SK-N-SH (cell line): Measurements from ENCODE around the gene UTP18. TPM values are rescaled to one million over a fixed set of nuclear protein-coding genes. Genes with fewer than 3 reads are reported as not detected.

Experiments
- CTCF ChIA-PET: fragments of 300-600, 350-600 bp; formaldehyde crosslinking; extraction: SDS; loops from one replicate; lab custom pipeline; 2021; lab: Yijun Ruan, JAX
- POLR2A ChIA-PET: fragments of 350-600 bp; sonication (Branson Sonifier 250); formaldehyde crosslinking; extraction: SDS; loops from one replicate; lab custom pipeline; 2020; ENCODE audit warnings: antibody characterized with exemption, inconsistent platforms; lab: Yijun Ruan, JAX
- DNase-seq: peaks from one replicate; pipeline ENCODE4 v3.0.0; 2012
- H2AFZ ChIP-seq: fragments of 200-600 bp; sonication (generic); 2 replicates; pipeline ENCODE4 v1.8.1; 2016; ENCODE audit warnings: antibody characterized with exemption, mild to moderate bottlenecking, low read depth
- H3F3A ChIP-seq: fragments of 200-600 bp; sonication (generic); replicated peaks from 2 replicates; pipeline ENCODE3; 2016; ENCODE audit warnings: antibody characterized with exemption, mild to moderate bottlenecking; ENCODE audit not compliant: insufficient read depth
- H3K27ac ChIP-seq, 2 experiments: fragments of 200-500 bp in 1 of 2; fragments of 200-600 bp in 1 of 2; sonication (Bioruptor generic) in 1 of 2; sonication (generic), shearing (Covaris generic) in 1 of 2; 2 replicates each; pipeline versions ENCODE4 v1.5.1 to v1.6.1; 2014 to 2016; ENCODE audit warnings: low read depth in 2 of 2, inconsistent platforms in 1 of 2, low read length in 1 of 2, mild to moderate bottlenecking in 1 of 2, mixed read lengths in 1 of 2
- H3K27me3 ChIP-seq: fragments of 200-600 bp; sonication (generic), shearing (Covaris generic); 2 replicates; pipeline ENCODE4 v1.6.1; 2016; ENCODE audit warnings: mixed run types; ENCODE audit not compliant: insufficient read depth
- H3K36me3 ChIP-seq, 2 experiments: fragments of 200-500 bp in 1 of 2; fragments of 200-600 bp in 1 of 2; sonication (Bioruptor generic) in 1 of 2; sonication (generic) in 1 of 2; replicated peaks in 1 of 2; 2 replicates each; pipeline versions ENCODE3 to v1.5.1; 2014 to 2016; ENCODE audit warnings: low read length in 1 of 2, mild to moderate bottlenecking in 1 of 2; ENCODE audit not compliant: insufficient read depth in 2 of 2, control insufficient read depth in 1 of 2
- H3K4me1 ChIP-seq, 2 experiments: fragments of 200-500 bp in 1 of 2; fragments of 200-600 bp in 1 of 2; sonication (Bioruptor generic) in 1 of 2; sonication (generic), shearing (Covaris generic) in 1 of 2; 2 replicates each; pipeline versions ENCODE4 v1.5.1 to v1.6.1; 2014 to 2016; ENCODE audit warnings: low read depth in 1 of 2, low read length in 1 of 2, mixed run types in 1 of 2; ENCODE audit not compliant: insufficient read depth in 2 of 2, control insufficient read depth in 1 of 2
- H3K4me2 ChIP-seq: fragments of 200-600 bp; sonication (generic), shearing (Covaris generic); 2 replicates; pipeline ENCODE4 v1.6.1; 2017; ENCODE audit warnings: mixed run types
- H3K4me3 ChIP-seq, 2 experiments: fragments of 200-500 bp in 1 of 2; fragments of 200-600 bp in 1 of 2; sonication (Bioruptor generic) in 1 of 2; sonication (generic), shearing (Covaris generic) in 1 of 2; 2 replicates each; pipeline versions ENCODE4 v1.5.1 to v1.8.1; 2014 to 2016; ENCODE audit warnings: low read depth in 2 of 2, inconsistent platforms in 1 of 2, low read length in 1 of 2, mild to moderate bottlenecking in 1 of 2, mixed read lengths in 1 of 2, moderate library complexity in 1 of 2
- H3K79me2 ChIP-seq: fragments of 200-600 bp; sonication (generic); 2 replicates; pipeline ENCODE4 v1.8.1; 2017; ENCODE audit warnings: mild to moderate bottlenecking; ENCODE audit not compliant: insufficient read depth
- H3K9ac ChIP-seq: fragments of 200-600 bp; sonication (generic); 2 replicates; pipeline ENCODE4 v1.6.1; 2017; ENCODE audit warnings: mixed run types
- H3K9me2 ChIP-seq: fragments of 200-600 bp; sonication (generic); 2 replicates; pipeline ENCODE4 v1.6.1; 2017; ENCODE audit warnings: mixed run types
- H3K9me3 ChIP-seq: fragments of 200-600 bp; sonication (generic); 2 replicates; pipeline ENCODE4 v1.6.1; 2017; ENCODE audit warnings: mixed run types, mild to moderate bottlenecking, moderate library complexity
- H4K20me1 ChIP-seq: fragments of 200-600 bp; sonication (generic); 2 replicates; pipeline ENCODE4 v1.6.1; 2017; ENCODE audit warnings: mild to moderate bottlenecking, mixed run types; ENCODE audit not compliant: insufficient read depth
- CHD2 ChIP-seq: fragments of 150-350 bp; IDR thresholded peaks from 2 replicates; pipeline ENCODE4 v1.6.1; 2018; ENCODE audit warnings: low read length; ENCODE audit not compliant: partially characterized antibody
- CTCF ChIP-seq: fragments of 200-600 bp; sonication (generic); IDR thresholded peaks from 2 replicates; pipeline ENCODE4 v1.6.1; 2017; ENCODE audit warnings: antibody characterized with exemption, mild to moderate bottlenecking, moderate library complexity
- ELF1 ChIP-seq: IDR thresholded peaks from 2 replicates; pipeline ENCODE4 v1.4.0; 2012
- EZH2phosphoT487 ChIP-seq: fragments of 200-600 bp; sonication (generic); IDR thresholded peaks from 2 replicates; pipeline ENCODE4 v1.6.1; 2017; ENCODE audit warnings: low read depth, mixed run types, mild to moderate bottlenecking, antibody characterized with exemption, moderate library complexity, borderline replicate concordance
- FOSL2 ChIP-seq: IDR thresholded peaks from 2 replicates; pipeline ENCODE4 v1.4.0; 2012; ENCODE audit warnings: low read depth, mild to moderate bottlenecking, moderate library complexity, borderline replicate concordance
- FOXJ3 ChIP-seq: sonication (generic); formaldehyde crosslinking; IDR thresholded peaks from 2 replicates; pipeline ENCODE4 v1.5.1; 2020; ENCODE audit warnings: mild to moderate bottlenecking, missing genetic modification reagents
- GATA2 ChIP-seq: sonication (generic); formaldehyde crosslinking; IDR thresholded peaks from 2 replicates; pipeline ENCODE4 v1.5.0; 2020; ENCODE audit warnings: mild to moderate bottlenecking, missing genetic modification reagents
- IRF3 ChIP-seq: fragments of 150-350 bp; IDR thresholded peaks from 2 replicates; pipeline ENCODE4 v1.6.1; 2016; ENCODE audit warnings: mild to moderate bottlenecking, low read depth, low read length
- JUND ChIP-seq: IDR thresholded peaks from 2 replicates; pipeline ENCODE4 v1.4.0; 2012
- MAX ChIP-seq: IDR thresholded peaks from 2 replicates; pipeline ENCODE4 v1.4.0; 2012; ENCODE audit warnings: low read depth
- MEF2A ChIP-seq: IDR thresholded peaks from 2 replicates; pipeline ENCODE4 v1.4.0; 2012; ENCODE audit warnings: low read depth, borderline replicate concordance
- NFIC ChIP-seq: IDR thresholded peaks from 2 replicates; pipeline ENCODE4 v1.4.0; 2012; ENCODE audit warnings: borderline replicate concordance
- PBX3 ChIP-seq: IDR thresholded peaks from 2 replicates; pipeline ENCODE4; 2012
- RAD21 ChIP-seq: IDR thresholded peaks from 2 replicates; pipeline ENCODE4 v1.6.1; 2012; ENCODE audit warnings: mild to moderate bottlenecking, low read length
- REST ChIP-seq: IDR thresholded peaks from 2 replicates; pipeline ENCODE4 v1.6.1; 2012; ENCODE audit warnings: mild to moderate bottlenecking, low read depth, low read length, moderate library complexity
- TCF12 ChIP-seq: IDR thresholded peaks from 2 replicates; pipeline ENCODE4 v1.4.0; 2012
- TEAD4 ChIP-seq: IDR thresholded peaks from 2 replicates; pipeline ENCODE4 v1.4.0; 2012; ENCODE audit warnings: mild to moderate bottlenecking, borderline replicate concordance; ENCODE audit not compliant: insufficient read depth
- USF1 ChIP-seq: IDR thresholded peaks from 2 replicates; pipeline ENCODE4 v1.4.0; 2012; ENCODE audit warnings: low read depth, borderline replicate concordance
- USF2 ChIP-seq: fragments of 150-350 bp; IDR thresholded peaks from 2 replicates; pipeline ENCODE4 v1.6.1; 2017; ENCODE audit warnings: antibody characterized with exemption, low read length, low read depth, borderline replicate concordance
- YY1 ChIP-seq: IDR thresholded peaks from 2 replicates; pipeline ENCODE4 v1.4.0; 2012; ENCODE audit warnings: low read depth, mild to moderate bottlenecking
- WGBS: methylation state at CpG from one replicate; pipeline ENCODE4 v1.1.6; 2017; ENCODE audit warnings: low lambda C conversion rate; 5-methylcytosine and 5-hydroxymethylcytosine counted together
- polyA plus RNA-seq, 3 experiments: library from polyadenylated mRNA; depleted of rRNA; stranded (reverse); fragments of >200 nt; gene quantifications; 2 replicates each; pipeline ENCODE4 v1.2.3, GENCODE V29; 2012

Gene UTP18
- polyA plus RNA-seq, 1 of the 3 experiments (the other 2 are of a cell fraction), result 28.4 TPM

GRCh38 chr17:51325471-51325870 is 65.1 kb downstream of the UTP18 start:
- POLR2A ChIA-PET, result interaction anchor here (0.8 kb wide), 1 partner anchor 39 kb away, joined by 6 read pairs; no protein-coding TSS in a partner anchor
- Histone ChIP-seq H3K4me3 (no peak overlapping the region), H2AFZ (no peak overlapping the region), H3K79me2 (no peaks in the 10 kb centered on the region), H3K9me2 (no peaks in the 10 kb centered on the region), H3K9ac (no peak overlapping the region), H3K27me3 (no peaks in the 10 kb centered on the region), H3F3A (no peaks in the 10 kb centered on the region), H3K9me3 (no peaks in the 10 kb centered on the region)
- 41% methylated on average over 7 of the region's 7 CpGs for WGBS
- no peak for TF ChIP-seq NFIC
- TF ChIP-seq GATA2 (CRISPR knock-in tag), result no peak
- no peak for TF ChIP-seq CTCF
- no peak for TF ChIP-seq MEF2A
- no peak for TF ChIP-seq USF2
- no peak for TF ChIP-seq MAX
- TF ChIP-seq PBX3, result no peak
- TF ChIP-seq CHD2, result no peak
- TF ChIP-seq YY1, result no peak
- no peak for TF ChIP-seq JUND
- no peak for TF ChIP-seq ELF1
- TF ChIP-seq FOXJ3, result no peak
- TF ChIP-seq IRF3, result no peak
- TF ChIP-seq REST, result no peak
- no peak for TF ChIP-seq TCF12
- no peak for TF ChIP-seq FOSL2
- TF ChIP-seq RAD21, result no peak
- TF ChIP-seq EZH2phosphoT487, result no peak
- TF ChIP-seq USF1, result no peak
- TF ChIP-seq TEAD4, result no peak
- TF ChIP-seq, all 33 proteins: peak for 0
- Histone ChIP-seq H3K36me3 (no peaks in the 10 kb centered on the region), H4K20me1 (no peaks in the 10 kb centered on the region), H3K4me2 (no peak overlapping the region), H3K4me1 (no peaks in the 10 kb centered on the region), H3K27ac (no peak overlapping the region)
- CTCF ChIA-PET, result interaction anchor here (1.2 to 2.4 kb wide), 3 partner anchors 12 to 46 kb away, joined by 4 to 10 read pairs (median 7); no protein-coding TSS in a partner anchor
- DNase-seq, result no peak
